ENCODE data around the gene VPS54. TPM values are rescaled to one million over a fixed set of nuclear protein-coding genes. Genes with fewer than 3 reads are reported as not detected.

The VPS54 gene
- total RNA-seq, 1 experiment from 2014 or later, result 21.2 TPM

DNA sequence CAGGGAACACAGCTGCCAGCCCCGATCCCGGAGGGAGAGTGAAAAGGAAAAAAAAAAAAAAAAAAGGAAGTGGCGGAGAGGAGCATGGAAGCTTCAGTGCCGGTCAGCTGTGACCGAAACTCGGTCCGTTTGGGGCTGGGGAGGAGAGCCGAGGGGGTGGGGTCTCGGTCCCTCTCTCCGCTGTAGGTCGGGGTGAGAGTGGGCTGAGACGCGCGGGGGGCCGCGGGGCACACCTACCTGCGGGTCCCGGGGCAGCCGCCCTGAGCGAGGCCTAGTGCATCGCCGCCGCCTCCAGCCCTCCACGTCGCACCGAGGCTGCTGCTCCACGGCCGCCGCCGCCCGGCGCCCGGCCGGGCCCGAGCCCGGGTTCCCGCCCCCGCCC lies 536 bp downstream of the VPS54 start:
- ATAC-seq (peak; percentile 79; the same call in 1 of the 2 replicates), DNase-seq (ENCODE audit: low read depth, low spot score) (no peak)
- Histone ChIP-seq H3K27me3 (ENCODE audit: control insufficient read depth, insufficient read depth, low read length) (no peaks in the 10 kb centered on the region), H3K36me3 (ENCODE audit: control insufficient read depth, insufficient read depth, low read length) (no peaks in the 10 kb centered on the region; the same call in 1 of the 2 replicates), H3K4me3 (ENCODE audit: low read depth in 2 of 2, low read length in 2 of 2) (peak overlapping the region; percentile 91 to 92), H3K27ac (ENCODE audit: low read length) (peak overlapping the region; percentile 96), H3K4me1 (ENCODE audit: control insufficient read depth, insufficient read depth, low read length) (peaks cover 15% of the 10 kb centered on the region; the same call in 1 of the 2 replicates), H3K9me3 (ENCODE audit: control insufficient read depth, insufficient read depth, low read depth, low read length) (no peaks in the 10 kb centered on the region)
- no TSS peak for BruUV-seq (replicated peaks)
- TF ChIP-seq, protein P1, sequence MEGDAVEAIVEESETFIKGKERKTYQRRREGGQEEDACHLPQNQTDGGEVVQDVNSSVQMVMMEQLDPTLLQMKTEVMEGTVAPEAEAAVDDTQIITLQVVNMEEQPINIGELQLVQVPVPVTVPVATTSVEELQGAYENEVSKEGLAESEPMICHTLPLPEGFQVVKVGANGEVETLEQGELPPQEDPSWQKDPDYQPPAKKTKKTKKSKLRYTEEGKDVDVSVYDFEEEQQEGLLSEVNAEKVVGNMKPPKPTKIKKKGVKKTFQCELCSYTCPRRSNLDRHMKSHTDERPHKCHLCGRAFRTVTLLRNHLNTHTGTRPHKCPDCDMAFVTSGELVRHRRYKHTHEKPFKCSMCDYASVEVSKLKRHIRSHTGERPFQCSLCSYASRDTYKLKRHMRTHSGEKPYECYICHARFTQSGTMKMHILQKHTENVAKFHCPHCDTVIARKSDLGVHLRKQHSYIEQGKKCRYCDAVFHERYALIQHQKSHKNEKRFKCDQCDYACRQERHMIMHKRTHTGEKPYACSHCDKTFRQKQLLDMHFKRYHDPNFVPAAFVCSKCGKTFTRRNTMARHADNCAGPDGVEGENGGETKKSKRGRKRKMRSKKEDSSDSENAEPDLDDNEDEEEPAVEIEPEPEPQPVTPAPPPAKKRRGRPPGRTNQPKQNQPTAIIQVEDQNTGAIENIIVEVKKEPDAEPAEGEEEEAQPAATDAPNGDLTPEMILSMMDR (IDR thresholded peaks at IDR 0.05), result no peak
- TF ChIP-seq TCF7L2 (IDR thresholded peaks at IDR 0.05; ENCODE audit: low read depth, low read length), result no peak
- TF ChIP-seq, protein P2, sequence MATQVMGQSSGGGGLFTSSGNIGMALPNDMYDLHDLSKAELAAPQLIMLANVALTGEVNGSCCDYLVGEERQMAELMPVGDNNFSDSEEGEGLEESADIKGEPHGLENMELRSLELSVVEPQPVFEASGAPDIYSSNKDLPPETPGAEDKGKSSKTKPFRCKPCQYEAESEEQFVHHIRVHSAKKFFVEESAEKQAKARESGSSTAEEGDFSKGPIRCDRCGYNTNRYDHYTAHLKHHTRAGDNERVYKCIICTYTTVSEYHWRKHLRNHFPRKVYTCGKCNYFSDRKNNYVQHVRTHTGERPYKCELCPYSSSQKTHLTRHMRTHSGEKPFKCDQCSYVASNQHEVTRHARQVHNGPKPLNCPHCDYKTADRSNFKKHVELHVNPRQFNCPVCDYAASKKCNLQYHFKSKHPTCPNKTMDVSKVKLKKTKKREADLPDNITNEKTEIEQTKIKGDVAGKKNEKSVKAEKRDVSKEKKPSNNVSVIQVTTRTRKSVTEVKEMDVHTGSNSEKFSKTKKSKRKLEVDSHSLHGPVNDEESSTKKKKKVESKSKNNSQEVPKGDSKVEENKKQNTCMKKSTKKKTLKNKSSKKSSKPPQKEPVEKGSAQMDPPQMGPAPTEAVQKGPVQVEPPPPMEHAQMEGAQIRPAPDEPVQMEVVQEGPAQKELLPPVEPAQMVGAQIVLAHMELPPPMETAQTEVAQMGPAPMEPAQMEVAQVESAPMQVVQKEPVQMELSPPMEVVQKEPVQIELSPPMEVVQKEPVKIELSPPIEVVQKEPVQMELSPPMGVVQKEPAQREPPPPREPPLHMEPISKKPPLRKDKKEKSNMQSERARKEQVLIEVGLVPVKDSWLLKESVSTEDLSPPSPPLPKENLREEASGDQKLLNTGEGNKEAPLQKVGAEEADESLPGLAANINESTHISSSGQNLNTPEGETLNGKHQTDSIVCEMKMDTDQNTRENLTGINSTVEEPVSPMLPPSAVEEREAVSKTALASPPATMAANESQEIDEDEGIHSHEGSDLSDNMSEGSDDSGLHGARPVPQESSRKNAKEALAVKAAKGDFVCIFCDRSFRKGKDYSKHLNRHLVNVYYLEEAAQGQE (IDR thresholded peaks at IDR 0.05; ENCODE audit: insufficient read depth in 1 of 2, low read depth in 2 of 2, low read length in 1 of 2), result no peak
- peak; percentile 50; the same call in 1 of the 2 replicates for TF ChIP-seq SIN3A (IDR thresholded peaks at IDR 0.05; ENCODE audit: borderline replicate concordance, insufficient read depth, low read depth, low read length)
- in situ Hi-C loops (cut with HindIII; ENCODE audit: low pct_unique_long_range_greater_than_20kb, low sequenced_read_pairs) (no loop called here), intact Hi-C loops (cut with micrococcal nuclease; ENCODE audit: unreplicated experiment) (no loop called here)
- CTCF ChIA-PET, result interaction anchor here (0.6 kb wide), 1 partner anchor 624 kb away, joined by 3 read pairs; no protein-coding TSS in a partner anchor
- POLR2A ChIA-PET, result interaction anchor here (0.5 to 0.6 kb wide), 3 partner anchors 36 to 571 kb away, joined by 3 to 4 read pairs (median 4); no protein-coding TSS in a partner anchor

DNA sequence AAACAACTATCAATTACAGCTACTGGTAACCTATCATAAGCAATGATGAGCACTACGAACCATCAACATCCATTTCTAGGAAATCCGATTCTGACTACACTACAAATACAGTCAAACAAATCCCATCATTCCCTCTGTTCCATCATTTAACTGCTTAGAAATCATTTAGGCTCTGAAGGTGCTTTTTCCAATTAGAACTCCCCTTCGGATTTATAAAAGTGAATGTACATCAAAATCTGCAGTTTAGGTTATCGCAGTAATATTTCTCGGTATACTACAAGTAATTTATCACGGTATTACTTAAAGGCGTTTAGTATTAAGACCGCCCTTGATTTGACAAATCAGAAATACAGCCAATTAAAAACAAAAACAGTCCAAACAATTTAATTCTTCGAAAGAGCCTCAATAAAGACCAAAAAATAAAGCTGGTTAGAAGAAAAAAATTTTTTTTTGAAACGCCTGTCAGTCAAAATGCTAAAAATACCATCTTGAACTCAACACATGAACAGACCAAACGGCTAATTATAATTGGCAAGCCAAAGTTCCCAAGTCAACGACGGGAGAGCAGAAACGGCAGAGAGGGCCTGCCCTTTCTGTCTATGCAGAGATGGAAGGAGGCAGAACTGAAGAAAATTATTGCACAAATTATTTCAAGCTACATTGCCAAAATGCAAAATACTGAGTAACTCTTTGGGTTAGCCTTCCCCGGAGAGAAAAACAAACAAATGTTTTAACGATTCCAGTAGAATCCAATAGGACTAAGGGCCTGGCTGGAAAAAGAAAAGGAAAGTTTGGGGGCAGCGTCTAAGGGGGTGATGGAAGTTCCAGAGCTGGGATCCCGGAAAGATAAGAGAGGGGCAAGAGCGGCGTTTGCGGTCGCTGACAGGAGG lies 1.2 kb downstream of the VPS54 start:
- in situ Hi-C loops (cut with HindIII; ENCODE audit: low pct_unique_long_range_greater_than_20kb, low sequenced_read_pairs) (no loop called here), intact Hi-C loops (cut with micrococcal nuclease; ENCODE audit: unreplicated experiment) (no loop called here)

More for the DNA sequence above, 1.2 kb downstream of the VPS54 start:
- H3K27me3 ChIP-seq (ENCODE audit: control insufficient read depth, insufficient read depth, low read length), result no peaks in the 10 kb centered on the region
- peak overlapping the region; percentile 91 to 92 for H3K4me3 ChIP-seq (ENCODE audit: low read depth in 2 of 2, low read length in 2 of 2)
- DNase-seq (ENCODE audit: low read depth, low spot score), result no peak
- BruUV-seq (replicated peaks), result no TSS peak
- no peak for TF ChIP-seq POLR2AphosphoS5 (IDR thresholded peaks at IDR 0.05; ENCODE audit: low read depth, low read length)
- TF ChIP-seq TCF7L2 (IDR thresholded peaks at IDR 0.05; ENCODE audit: low read depth, low read length), result no peak
- TF ChIP-seq SIN3A (IDR thresholded peaks at IDR 0.05; ENCODE audit: borderline replicate concordance, insufficient read depth, low read depth, low read length), result no peak
- TF ChIP-seq, protein P1 (IDR thresholded peaks at IDR 0.05), result no peak
- TF ChIP-seq, protein P2 (IDR thresholded peaks at IDR 0.05; ENCODE audit: insufficient read depth in 1 of 2, low read depth in 2 of 2, low read length in 1 of 2), result no peak
- ChIA-PET POLR2A (interaction anchor here (0.5 to 0.6 kb wide), 3 partner anchors 36 to 571 kb away, joined by 3 to 4 read pairs (median 4); no protein-coding TSS in a partner anchor), CTCF (interaction anchor here (0.6 kb wide), 1 partner anchor 625 kb away, joined by 3 read pairs; no protein-coding TSS in a partner anchor)
- ATAC-seq, result no peak; the same call in 1 of the 2 replicates
- H3K36me3 ChIP-seq (ENCODE audit: control insufficient read depth, insufficient read depth, low read length), result no peaks in the 10 kb centered on the region; the same call in 1 of the 2 replicates
- H3K4me1 ChIP-seq (ENCODE audit: control insufficient read depth, insufficient read depth, low read length), result peaks cover 15% of the 10 kb centered on the region; the same call in 1 of the 2 replicates
- no peaks in the 10 kb centered on the region for H3K9me3 ChIP-seq (ENCODE audit: control insufficient read depth, insufficient read depth, low read depth, low read length)
- H3K27ac ChIP-seq (ENCODE audit: low read length), result peak overlapping the region; percentile 96
